Activated B cell treated with CpG ODN at 0.5 μM for 24 hours (primary cell): Measurements from ENCODE around the gene STARD3NL. TPM values are rescaled to one million over a fixed set of nuclear protein-coding genes. Genes with fewer than 3 reads are reported as not detected.

Experiments
- ATAC-seq: fragments of 200-7000 bp; cut with Tn5 transposase; one replicate; pipeline ENCODE4 v1.10.0; 2021; ENCODE audit warnings: low read depth, mild to moderate bottlenecking, moderate library complexity
- CTCF ChIA-PET: fragments of 350-600 bp; sonication (Branson Sonifier 250); formaldehyde crosslinking; loops from one replicate; lab custom pipeline; 2021; ENCODE audit warnings: antibody characterized with exemption; lab: Charles Lee
- POLR2A ChIA-PET: fragments of 350-600 bp; sonication (Branson Sonifier 250); formaldehyde crosslinking; loops from one replicate; lab custom pipeline; 2021; ENCODE audit warnings: antibody characterized with exemption; lab: Charles Lee
- DNase-seq: peaks from one replicate; pipeline ENCODE4 v3.0.0; 2022
- H3K27ac Mint-ChIP-seq: one replicate; pipeline ENCODE4 v1.8.0; 2020; ENCODE audit warnings: mixed read lengths
- H3K27me3 Mint-ChIP-seq: one replicate; pipeline ENCODE4 v1.8.0; 2021; ENCODE audit warnings: mixed read lengths
- H3K36me3 Mint-ChIP-seq: one replicate; pipeline ENCODE4 v1.8.0; 2021; ENCODE audit warnings: low read depth, mixed read lengths
- H3K4me1 Mint-ChIP-seq: one replicate; pipeline ENCODE4 v1.8.0; 2021; ENCODE audit warnings: mixed read lengths
- H3K4me3 Mint-ChIP-seq: one replicate; pipeline ENCODE4 v1.8.0; 2020; ENCODE audit warnings: mild to moderate bottlenecking, mixed read lengths
- H3K9me3 Mint-ChIP-seq: one replicate; pipeline ENCODE4 v1.8.0; 2020; ENCODE audit warnings: mixed read lengths
- intact Hi-C: fragments of 100-400 bp; cut with micrococcal nuclease; formaldehyde crosslinking; loops from one replicate; pipeline ENCODE4 v1.15.1; 2024
- total RNA-seq: library from RNA; stranded (reverse); gene quantifications from 2 replicates; pipeline ENCODE4 v1.2.3, GENCODE V29; 2022
- TF ChIP-seq, protein P1 (sequence below): fragments of 200-600 bp; IDR thresholded peaks from one replicate; pipeline ENCODE4 v1.8.0; 2022; ENCODE audit warnings: antibody characterized with exemption, mild to moderate bottlenecking

The STARD3NL gene
- total RNA-seq, 1 donor from 2014 or later = 16.2 TPM

DNA sequence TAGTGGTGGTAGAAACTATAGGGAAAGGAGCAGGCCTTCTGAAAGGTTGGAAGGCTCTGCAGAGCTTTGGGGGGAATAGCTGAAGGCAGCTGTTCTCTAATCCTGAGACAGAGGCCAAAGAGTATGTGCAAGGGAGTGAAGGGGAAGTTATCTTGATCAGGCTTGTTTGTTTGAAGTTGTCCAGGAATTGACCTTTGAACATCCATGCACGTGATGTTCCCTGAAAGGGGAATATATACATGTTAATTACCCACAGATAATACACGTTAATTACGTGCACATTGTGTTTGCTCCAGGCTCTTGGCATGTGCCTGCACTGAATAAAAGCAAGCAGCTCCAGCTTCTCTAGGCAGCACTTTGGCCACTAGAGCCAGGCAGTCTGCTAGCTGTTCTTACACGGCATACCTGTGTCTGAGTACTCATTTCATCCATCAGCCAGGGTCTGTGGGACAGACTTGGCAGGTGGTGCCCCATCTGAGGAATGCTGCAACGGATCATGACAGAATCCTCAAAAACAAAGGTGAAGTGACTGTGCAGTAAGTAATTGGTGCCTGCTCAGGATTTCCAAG, 18.0 kb upstream of the STARD3NL start:
- no peak for DNase-seq
- H3K4me3 Mint-ChIP-seq = no peak overlapping the region
- no peaks in the 10 kb centered on the region for H3K4me1 Mint-ChIP-seq
- H3K9me3 Mint-ChIP-seq = peaks cover 13% of the 10 kb centered on the region
- H3K27ac Mint-ChIP-seq = no peak overlapping the region
- ChIA-PET CTCF (interaction anchor here (0.8 kb wide), 1 partner anchor 72 kb away, joined by 3 read pairs; no protein-coding TSS in a partner anchor), POLR2A (no interaction called here)
- peaks cover 9% of the 10 kb centered on the region for H3K27me3 Mint-ChIP-seq
- TF ChIP-seq, protein P1, sequence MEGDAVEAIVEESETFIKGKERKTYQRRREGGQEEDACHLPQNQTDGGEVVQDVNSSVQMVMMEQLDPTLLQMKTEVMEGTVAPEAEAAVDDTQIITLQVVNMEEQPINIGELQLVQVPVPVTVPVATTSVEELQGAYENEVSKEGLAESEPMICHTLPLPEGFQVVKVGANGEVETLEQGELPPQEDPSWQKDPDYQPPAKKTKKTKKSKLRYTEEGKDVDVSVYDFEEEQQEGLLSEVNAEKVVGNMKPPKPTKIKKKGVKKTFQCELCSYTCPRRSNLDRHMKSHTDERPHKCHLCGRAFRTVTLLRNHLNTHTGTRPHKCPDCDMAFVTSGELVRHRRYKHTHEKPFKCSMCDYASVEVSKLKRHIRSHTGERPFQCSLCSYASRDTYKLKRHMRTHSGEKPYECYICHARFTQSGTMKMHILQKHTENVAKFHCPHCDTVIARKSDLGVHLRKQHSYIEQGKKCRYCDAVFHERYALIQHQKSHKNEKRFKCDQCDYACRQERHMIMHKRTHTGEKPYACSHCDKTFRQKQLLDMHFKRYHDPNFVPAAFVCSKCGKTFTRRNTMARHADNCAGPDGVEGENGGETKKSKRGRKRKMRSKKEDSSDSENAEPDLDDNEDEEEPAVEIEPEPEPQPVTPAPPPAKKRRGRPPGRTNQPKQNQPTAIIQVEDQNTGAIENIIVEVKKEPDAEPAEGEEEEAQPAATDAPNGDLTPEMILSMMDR = no peak
- no peak for ATAC-seq
- no peaks in the 10 kb centered on the region for H3K36me3 Mint-ChIP-seq
- intact Hi-C loops = no loop called here

DNA sequence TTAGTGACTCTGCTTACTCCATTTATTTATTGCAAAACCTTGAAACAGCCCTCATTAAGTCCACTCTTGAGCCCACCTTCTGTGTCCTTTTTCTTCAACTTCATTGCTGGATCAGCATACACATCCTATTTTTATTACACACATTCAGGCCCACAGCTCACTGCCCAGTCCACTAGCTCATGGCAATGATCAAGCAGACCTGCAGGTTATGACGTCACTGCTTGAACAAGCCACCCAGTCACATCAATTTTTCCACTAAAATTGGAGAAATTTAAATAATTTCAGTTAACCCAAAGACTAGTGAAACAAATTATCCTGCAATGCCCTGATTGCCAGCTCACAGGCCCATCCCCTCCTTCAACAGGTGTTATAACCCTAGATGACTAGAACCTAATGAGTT, 16.0 kb upstream of the STARD3NL start:
- Mint-ChIP-seq H3K36me3 (no peaks in the 10 kb centered on the region), H3K4me1 (no peaks in the 10 kb centered on the region), H3K9me3 (no peaks in the 10 kb centered on the region), H3K27me3 (peaks cover 7% of the 10 kb centered on the region), H3K27ac (no peak overlapping the region), H3K4me3 (no peak overlapping the region)
- ChIA-PET CTCF (interaction anchor here (1.0 kb wide), 1 partner anchor 26 kb away, joined by 3 read pairs; no protein-coding TSS in a partner anchor), POLR2A (no interaction called here)
- intact Hi-C loops = no loop called here
- no peak for DNase-seq
- TF ChIP-seq, protein P1 = no peak
- ATAC-seq = no peak

DNA sequence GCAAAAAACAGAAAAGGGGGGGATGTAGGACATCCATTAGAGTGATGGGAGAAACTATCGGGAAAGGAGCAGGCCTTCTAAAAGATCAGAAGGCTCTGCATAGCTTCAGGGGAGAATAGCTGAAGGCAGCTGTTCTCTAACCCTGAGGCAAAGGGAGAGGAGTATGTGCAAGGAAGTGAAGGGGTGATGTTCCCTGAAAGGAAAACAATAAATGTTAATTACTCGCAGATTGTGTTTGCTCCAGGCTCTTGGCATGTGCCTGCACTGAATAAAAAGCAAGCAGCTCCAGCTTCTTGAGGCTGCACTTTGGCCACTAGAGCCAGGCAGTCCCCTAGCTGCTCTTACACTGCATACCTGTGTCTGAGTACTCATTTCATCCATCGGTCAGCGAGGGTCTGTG, 14.4 kb upstream of the STARD3NL start:
- Mint-ChIP-seq H3K4me1 (no peaks in the 10 kb centered on the region), H3K36me3 (no peaks in the 10 kb centered on the region), H3K4me3 (no peak overlapping the region), H3K9me3 (no peaks in the 10 kb centered on the region), H3K27me3 (peaks cover 7% of the 10 kb centered on the region), H3K27ac (no peak overlapping the region)
- intact Hi-C loops = no loop called here
- ATAC-seq (no peak), DNase-seq (no peak)
- TF ChIP-seq, protein P1 = no peak
- CTCF ChIA-PET = no interaction called here
- POLR2A ChIA-PET = no interaction called here

DNA sequence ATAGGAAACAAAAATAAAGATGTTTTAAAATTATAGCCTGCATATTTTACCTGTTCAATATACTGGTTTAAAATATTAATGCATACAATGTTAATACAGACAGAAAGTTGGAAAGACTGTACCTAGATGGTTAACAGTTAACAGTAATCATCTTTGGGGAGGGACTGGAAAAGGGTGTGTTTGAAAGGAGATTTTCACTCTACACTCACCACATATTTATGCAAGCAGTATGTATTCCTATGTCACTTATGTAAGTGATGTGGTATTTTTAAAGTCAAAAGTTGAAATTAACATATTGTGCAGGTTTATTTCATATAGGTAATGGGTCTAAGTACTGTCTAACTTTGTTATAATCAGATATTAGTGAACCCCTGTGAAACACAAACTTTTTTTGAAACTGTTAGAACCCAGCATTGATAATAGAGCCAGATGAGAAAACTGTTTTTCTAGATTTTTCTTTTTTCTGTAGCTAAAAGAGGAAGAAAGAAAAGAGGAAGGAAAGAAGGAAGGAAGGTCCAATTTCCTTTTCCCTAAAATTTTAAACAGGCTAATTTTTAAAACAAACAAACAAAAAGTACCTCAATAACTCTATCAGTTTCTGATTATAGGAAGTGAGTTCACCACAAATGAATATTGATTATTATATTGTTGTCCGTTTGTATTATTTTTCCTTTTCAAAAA, 9.0 kb upstream of the STARD3NL start:
- H3K36me3 Mint-ChIP-seq = no peaks in the 10 kb centered on the region
- intact Hi-C loops = no loop called here
- H3K27ac Mint-ChIP-seq = no peak overlapping the region
- ATAC-seq = no peak
- H3K4me1 Mint-ChIP-seq = peaks cover 13% of the 10 kb centered on the region
- ChIA-PET POLR2A (no interaction called here), CTCF (no interaction called here)
- no peak for DNase-seq
- H3K4me3 Mint-ChIP-seq = no peak overlapping the region
- H3K9me3 Mint-ChIP-seq = no peaks in the 10 kb centered on the region
- TF ChIP-seq, protein P1 = no peak
- no peaks in the 10 kb centered on the region for H3K27me3 Mint-ChIP-seq

DNA sequence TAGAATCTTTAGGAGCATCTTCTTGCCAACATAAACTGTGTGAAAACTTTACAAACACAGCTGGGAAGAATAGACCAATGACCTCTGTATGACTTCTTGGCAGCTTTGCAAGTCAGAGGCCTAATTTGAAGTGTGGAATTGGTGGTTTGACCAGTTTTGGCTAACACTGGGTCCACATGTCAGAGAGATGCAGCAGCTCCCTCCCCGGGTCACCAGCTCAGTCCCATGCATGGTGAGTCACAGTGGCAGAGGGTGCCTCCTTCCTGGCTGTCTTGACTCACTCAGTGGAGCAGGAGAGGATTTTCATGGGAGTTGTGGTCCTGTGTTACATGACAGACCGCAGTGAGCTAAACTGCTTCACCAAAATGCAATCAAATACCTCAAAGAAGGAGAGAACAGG, 8.2 kb upstream of the STARD3NL start:
- TF ChIP-seq, protein P1 = no peak
- no peak for DNase-seq
- POLR2A ChIA-PET = no interaction called here
- CTCF ChIA-PET = interaction anchor here (0.6 to 1.4 kb wide), 2 partner anchors 46 to 197 kb away, joined by 3 to 4 read pairs; no protein-coding TSS in a partner anchor
- intact Hi-C loops = loop anchor here (10.0 kb wide), 5 partner anchors 385 to 1965 kb away; partner anchors contain the start of genes MPLKIP, RALA and SUGCT
- no peaks in the 10 kb centered on the region for H3K9me3 Mint-ChIP-seq
- no peak overlapping the region for H3K4me3 Mint-ChIP-seq
- H3K27ac Mint-ChIP-seq = no peak overlapping the region
- no peaks in the 10 kb centered on the region for H3K27me3 Mint-ChIP-seq
- H3K4me1 Mint-ChIP-seq = peaks cover 13% of the 10 kb centered on the region
- no peak for ATAC-seq
- H3K36me3 Mint-ChIP-seq = no peaks in the 10 kb centered on the region
